Measurements from ENCODE around the gene BEST1. TPM values are rescaled to one million over a fixed set of nuclear protein-coding genes. Genes with fewer than 3 reads are reported as not detected.

The BEST1 gene
- total and polyA plus RNA-seq, 2 experiments from 2014 or later, result 3.9 to 5.1 TPM

- DNase-seq, result peak; percentile 87
- TF ChIP-seq EZH2 (IDR thresholded peaks at IDR 0.05; ENCODE audit: insufficient read depth, poor library complexity, severe bottlenecking) (no peak), EZH2phosphoT487 (IDR thresholded peaks at IDR 0.05; ENCODE audit: insufficient read depth, low read depth) (no peak)
- H3K9me3 ChIP-seq (ENCODE audit: low read depth), result no peaks in the 10 kb centered on the region
- H3K4me1 ChIP-seq (ENCODE audit: insufficient read depth), result peaks cover 48% of the 10 kb centered on the region
- H3K4me2 ChIP-seq (ENCODE audit: unreplicated experiment), result peak overlapping the region; percentile 74
- 39% methylated on average over 11 of the region's 11 CpGs for WGBS, 2 experiments (ENCODE audit: low coverage in 1 of 2, low lambda C conversion rate in 2 of 2, missing lambda C conversion rate in 2 of 2)
- no peaks in the 10 kb centered on the region for H3K9me2 ChIP-seq (ENCODE audit: insufficient read depth)
- peaks cover 53% of the 10 kb centered on the region for H3F3A ChIP-seq (ENCODE audit: insufficient read depth)
- H3K4me3 ChIP-seq, result peak overlapping the region; percentile 49
- peak overlapping the region; percentile 50 for H2AFZ ChIP-seq
- H3K36me3 ChIP-seq (ENCODE audit: low read depth), result no peaks in the 10 kb centered on the region
- H3K9ac ChIP-seq, result peak overlapping the region; percentile 85
- no peaks in the 10 kb centered on the region for H4K20me1 ChIP-seq (ENCODE audit: insufficient read depth)
- no peaks in the 10 kb centered on the region for H3K27me3 ChIP-seq (replicated peaks; ENCODE audit: insufficient read depth)
- H3K27ac ChIP-seq, result peak overlapping the region; percentile 99
- in situ Hi-C loops (cut with MboI), result no loop called here
- H3K79me2 ChIP-seq (ENCODE audit: insufficient read depth), result peaks cover 11% of the 10 kb centered on the region; the same call in 1 of the 2 replicates
These were observed 22.7 kb downstream of the BEST1 start for GRCh38 chr11:61972672-61973475.

GRCh38 chr11:61973476-61974162 lies 23.5 kb downstream of the BEST1 start:
- H3K27ac ChIP-seq, result peak overlapping the region; percentile 99
- peaks cover 53% of the 10 kb centered on the region for H3K4me1 ChIP-seq (ENCODE audit: insufficient read depth)
- peak overlapping the region; percentile 85 for H3K9ac ChIP-seq
- H3K27me3 ChIP-seq (replicated peaks; ENCODE audit: insufficient read depth), result no peaks in the 10 kb centered on the region
- H3K79me2 ChIP-seq (ENCODE audit: insufficient read depth), result peaks cover 3% of the 10 kb centered on the region; the same call in 1 of the 2 replicates
- H3F3A ChIP-seq (ENCODE audit: insufficient read depth), result peaks cover 47% of the 10 kb centered on the region
- 70 to 71% methylated on average over 10 of the region's 10 CpGs for WGBS, 2 experiments (ENCODE audit: low coverage in 1 of 2, low lambda C conversion rate in 2 of 2, missing lambda C conversion rate in 2 of 2)
- H3K9me2 ChIP-seq (ENCODE audit: insufficient read depth), result no peaks in the 10 kb centered on the region
- no peak for DNase-seq
- 0 out of 2 replicates have a peak overlapping the region, but pooled peaks have one; percentile 17 for H2AFZ ChIP-seq
- H4K20me1 ChIP-seq (ENCODE audit: insufficient read depth), result no peaks in the 10 kb centered on the region
- peak overlapping the region; percentile 74 for H3K4me2 ChIP-seq (ENCODE audit: unreplicated experiment)
- in situ Hi-C loops (cut with MboI), result no loop called here
- TF ChIP-seq EZH2phosphoT487 (IDR thresholded peaks at IDR 0.05; ENCODE audit: insufficient read depth, low read depth), result no peak
- H3K4me3 ChIP-seq, result peak overlapping the region; percentile 49; the same call in 1 of the 2 replicates
- H3K36me3 ChIP-seq (ENCODE audit: low read depth), result no peaks in the 10 kb centered on the region
- H3K9me3 ChIP-seq (ENCODE audit: low read depth), result no peaks in the 10 kb centered on the region

GRCh38 chr11:61974766-61975631 lies 24.8 kb downstream of the BEST1 start:
- in situ Hi-C loops (cut with MboI), result no loop called here
- 81 to 94% methylated on average over 13 to 14 of the region's 14 CpGs for WGBS, 2 experiments (ENCODE audit: low coverage in 1 of 2, low lambda C conversion rate in 2 of 2, missing lambda C conversion rate in 2 of 2)
- H3K9ac ChIP-seq, result no peak overlapping the region
- no peak overlapping the region for H2AFZ ChIP-seq
- H3K9me3 ChIP-seq (ENCODE audit: low read depth), result no peaks in the 10 kb centered on the region
- no peak overlapping the region for H3K4me3 ChIP-seq
- TF ChIP-seq EZH2 (IDR thresholded peaks at IDR 0.05; ENCODE audit: insufficient read depth, poor library complexity, severe bottlenecking) (no peak), EZH2phosphoT487 (IDR thresholded peaks at IDR 0.05; ENCODE audit: insufficient read depth, low read depth) (no peak)
- no peaks in the 10 kb centered on the region for H3K27me3 ChIP-seq (replicated peaks; ENCODE audit: insufficient read depth)
- no peak overlapping the region for H3K4me2 ChIP-seq (ENCODE audit: unreplicated experiment)
- H3K79me2 ChIP-seq (ENCODE audit: insufficient read depth), result no peaks in the 10 kb centered on the region
- H3F3A ChIP-seq (ENCODE audit: insufficient read depth), result peaks cover 33% of the 10 kb centered on the region
- no peaks in the 10 kb centered on the region for H4K20me1 ChIP-seq (ENCODE audit: insufficient read depth)
- no peak overlapping the region for H3K27ac ChIP-seq
- H3K4me1 ChIP-seq (ENCODE audit: insufficient read depth), result peaks cover 45% of the 10 kb centered on the region
- DNase-seq, result no peak
- no peaks in the 10 kb centered on the region for H3K9me2 ChIP-seq (ENCODE audit: insufficient read depth)
- no peaks in the 10 kb centered on the region for H3K36me3 ChIP-seq (ENCODE audit: low read depth)

Data from GM23248 (cell line).